ENCODE measurements around the gene YAP1.

YAP1 gene

GRCh38 chr11:102117472-102118113 lies 7.3 kb downstream of the YAP1 start:
- DNase-seq, result no peak

GRCh38 chr11:102118937-102119336 lies 8.7 kb downstream of the YAP1 start:
- DNase-seq, result no peak

- no peak for DNase-seq
Observed at GRCh38 chr11:102119997-102120396, 9.8 kb downstream of the YAP1 start.

- no peak for DNase-seq
Observed at GRCh38 chr11:102120437-102120973, 10.3 kb downstream of the YAP1 start.

GRCh38 chr11:102121329-102121728 lies 11.1 kb downstream of the YAP1 start:
- DNase-seq, result no peak

GRCh38 chr11:102134597-102134996 lies 24.4 kb downstream of the YAP1 start:
- DNase-seq, result no peak

- no peak for DNase-seq
Observed at GRCh38 chr11:102135256-102135655, 25.0 kb downstream of the YAP1 start.

- no peak for DNase-seq
Observed at GRCh38 chr11:102138223-102138622, 28.0 kb downstream of the YAP1 start.

GRCh38 chr11:102138670-102139069 lies 28.4 kb downstream of the YAP1 start:
- DNase-seq, result no peak

GRCh38 chr11:102139081-102139498 lies 28.8 kb downstream of the YAP1 start:
- DNase-seq, result no peak

- no peak for DNase-seq
Observed at GRCh38 chr11:102142333-102142732, 32.1 kb downstream of the YAP1 start.

- DNase-seq, result no peak
Observed at GRCh38 chr11:102143867-102144266, 33.6 kb downstream of the YAP1 start.

GRCh38 chr11:102144357-102145355 lies 34.4 kb downstream of the YAP1 start:
- DNase-seq, result no peak

- DNase-seq, result no peak
Observed at GRCh38 chr11:102147015-102147414, 36.8 kb downstream of the YAP1 start.

- DNase-seq, result no peak
Observed at GRCh38 chr11:102147632-102148031, 37.4 kb downstream of the YAP1 start.

GRCh38 chr11:102148059-102148458 lies 37.8 kb downstream of the YAP1 start:
- no peak for DNase-seq

- DNase-seq, result no peak
Observed at GRCh38 chr11:102151784-102152525, 41.7 kb downstream of the YAP1 start.

- no peak for DNase-seq
Observed at GRCh38 chr11:102153082-102153481, 42.8 kb downstream of the YAP1 start.

- no peak for DNase-seq
Observed at GRCh38 chr11:102154806-102155205, 44.6 kb downstream of the YAP1 start.

GRCh38 chr11:102155676-102156075 lies 45.4 kb downstream of the YAP1 start:
- DNase-seq, result no peak

GRCh38 chr11:102157219-102157618 lies 47.0 kb downstream of the YAP1 start:
- DNase-seq, result no peak

GRCh38 chr11:102158164-102158735 lies 48.0 kb downstream of the YAP1 start:
- DNase-seq, result no peak

- no peak for DNase-seq
Observed at GRCh38 chr11:102163368-102163767, 53.1 kb downstream of the YAP1 start.
